Activated naive CD8-positive, alpha-beta T cell treated with anti-CD3 and anti-CD28 coated beads, Interleukin-2, amount 50 U/mL, for 16 hours (primary cell): Measurements from ENCODE around the gene SOHLH1.

Source experiments
- DNase-seq: peaks from one replicate; pipeline ENCODE4 v3.0.0-alpha.2; 2020; ENCODE audit warnings: low read depth, low spot score

The SOHLH1 gene

GRCh38 chr9:135703726-135704125 is 4.4 kb upstream of the SOHLH1 start:
- DNase-seq = no peak

DNA sequence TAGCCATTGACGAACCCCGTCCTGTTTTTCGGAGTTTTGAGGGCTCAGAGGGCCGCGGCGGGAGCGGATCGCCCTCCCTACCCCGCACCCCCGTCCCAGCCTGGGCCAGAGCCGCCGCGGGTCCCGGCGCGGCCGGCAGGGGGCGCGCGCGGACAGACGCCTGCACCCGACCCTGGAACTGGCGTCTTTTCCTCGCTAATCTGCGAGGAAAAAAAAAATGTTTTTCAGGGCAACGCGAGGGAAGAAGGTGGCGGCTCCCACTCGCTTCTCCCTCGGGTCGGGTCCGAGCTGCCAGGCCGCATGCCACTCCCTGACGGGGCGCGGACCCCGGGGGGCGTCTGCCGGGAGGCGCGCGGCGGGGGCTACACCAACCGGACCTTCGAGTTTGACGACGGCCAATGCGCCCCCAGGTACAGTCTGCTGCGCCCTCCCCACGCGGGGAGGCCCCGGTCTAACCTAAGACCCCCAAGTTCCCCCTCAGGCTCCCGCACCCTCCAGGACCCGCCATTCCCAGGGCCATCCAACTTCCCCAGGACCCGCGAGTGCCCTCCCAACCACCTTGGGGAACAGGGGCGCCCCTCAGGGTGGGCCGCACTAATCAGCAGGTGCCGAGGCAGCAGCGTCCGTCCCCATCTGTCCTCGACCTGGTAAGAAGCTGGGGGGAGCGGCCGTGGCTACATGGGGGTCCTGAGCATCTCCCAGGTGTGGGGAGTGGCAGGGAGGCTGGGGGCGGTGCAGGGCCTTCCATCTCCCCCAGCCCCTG is 2.9 kb upstream of the SOHLH1 start, which contains the start of gene KCNT1:
TSS of gene KCNT1 (plus strand) at position 227 of the 763 bp plus-strand sequence. CDS start at position 301, 74 bp downstream.
- DNase-seq = peak; percentile 14

- no peak for DNase-seq
Measured at GRCh38 chr9:135701067-135701958, 2.0 kb upstream of the SOHLH1 start.

- DNase-seq = no peak
Measured at GRCh38 chr9:135700525-135700924, 1.2 kb upstream of the SOHLH1 start.

GRCh38 chr9:135698767-135699166 is 514 bp downstream of the SOHLH1 start:
- DNase-seq = no peak

- DNase-seq = no peak
Measured at GRCh38 chr9:135698236-135698635, 1.0 kb downstream of the SOHLH1 start.

- DNase-seq = no peak
Measured at GRCh38 chr9:135697226-135697625, 2.1 kb downstream of the SOHLH1 start.

- no peak for DNase-seq
Measured at GRCh38 chr9:135696446-135696845, 2.8 kb downstream of the SOHLH1 start.

- DNase-seq = no peak
Measured at GRCh38 chr9:135695642-135696041, 3.6 kb downstream of the SOHLH1 start.

DNA sequence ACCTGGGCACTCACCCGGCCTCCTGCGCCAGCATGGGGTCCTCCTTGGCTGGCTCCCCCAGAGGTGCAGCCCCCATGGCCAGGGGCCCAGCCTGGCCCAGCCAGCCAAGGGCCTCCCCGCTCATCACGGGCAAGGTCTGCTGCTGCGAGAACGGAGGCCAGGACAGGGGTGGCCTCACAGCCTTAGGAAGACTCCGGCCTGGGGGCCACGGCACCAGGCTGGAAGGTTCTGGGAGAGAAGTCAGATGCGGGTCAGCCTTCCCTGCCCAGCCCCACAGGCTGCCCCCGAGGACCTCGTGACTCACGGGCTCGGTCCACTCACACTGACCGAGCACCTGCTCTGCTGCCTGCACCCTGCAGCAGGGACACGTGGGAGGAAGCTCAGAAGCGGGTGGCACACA is 4.2 kb downstream of the SOHLH1 start:
- DNase-seq = no peak

- DNase-seq = no peak
Measured at GRCh38 chr9:135694414-135694813, 4.9 kb downstream of the SOHLH1 start.

DNA sequence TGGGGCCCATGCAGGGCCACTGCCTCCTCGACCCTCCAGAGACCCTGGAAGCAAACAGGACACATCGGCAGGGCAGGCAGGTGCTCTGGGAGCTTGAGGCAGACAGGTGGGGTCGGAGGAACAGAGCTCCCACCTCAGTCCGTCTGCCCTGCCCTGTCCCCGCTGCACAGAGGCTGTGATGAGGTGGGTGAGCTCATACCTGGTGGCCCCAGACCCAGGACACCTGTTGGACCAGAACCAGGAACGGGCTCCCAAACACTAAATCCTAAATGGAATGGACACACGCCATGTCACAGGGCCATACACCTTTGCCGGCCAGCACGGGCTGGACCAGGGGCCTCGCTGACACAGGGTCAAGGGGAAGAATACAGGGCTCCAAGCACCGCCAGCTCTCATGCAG is 5.5 kb downstream of the SOHLH1 start:
- no peak for DNase-seq

- DNase-seq = no peak
Measured at GRCh38 chr9:135693265-135693664, 6.0 kb downstream of the SOHLH1 start.

- no peak for DNase-seq
Measured at GRCh38 chr9:135692410-135692809, 6.9 kb downstream of the SOHLH1 start.

GRCh38 chr9:135690836-135691570 is 8.3 kb downstream of the SOHLH1 start:
- no peak for DNase-seq

DNA sequence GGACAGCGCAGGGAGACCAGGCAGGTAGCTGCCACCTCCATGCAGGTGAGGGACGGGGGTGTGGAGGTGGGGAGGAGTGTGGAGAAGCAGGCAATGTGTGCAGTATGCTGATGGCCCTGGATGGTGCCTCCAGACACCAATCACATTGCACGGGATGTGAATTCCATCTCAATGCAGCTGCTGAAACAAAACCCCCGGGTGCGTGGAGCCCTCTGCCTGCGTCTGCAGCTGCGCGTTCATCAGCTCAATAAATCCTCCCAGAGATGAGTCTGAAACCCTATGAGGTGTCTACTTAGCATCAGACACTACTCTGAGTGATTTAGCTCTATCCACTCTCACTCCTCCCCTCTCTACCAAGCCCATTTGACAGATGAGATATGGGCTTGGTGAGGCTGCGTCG is 10.3 kb downstream of the SOHLH1 start:
- DNase-seq = no peak

DNA sequence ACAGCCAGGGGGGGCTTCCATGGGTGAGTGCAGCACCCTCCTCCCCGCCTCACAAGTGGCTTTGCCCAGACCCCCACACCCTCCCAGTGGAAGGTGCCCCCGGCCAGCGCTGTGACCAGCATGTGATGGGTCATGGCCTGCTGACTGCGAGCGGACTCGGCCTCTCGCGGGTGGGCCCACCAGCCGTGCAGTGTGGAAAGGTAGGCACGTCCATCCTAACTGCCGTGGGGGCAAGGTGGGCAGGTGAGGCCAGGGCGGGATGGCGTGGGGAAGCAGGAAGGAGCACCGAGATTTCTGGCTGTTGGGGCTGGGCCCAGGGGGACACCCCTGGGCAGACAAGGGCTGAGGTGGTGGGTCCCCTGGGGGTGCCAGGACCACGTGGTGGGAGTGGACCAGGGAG is 12.1 kb downstream of the SOHLH1 start:
- no peak for DNase-seq

DNA sequence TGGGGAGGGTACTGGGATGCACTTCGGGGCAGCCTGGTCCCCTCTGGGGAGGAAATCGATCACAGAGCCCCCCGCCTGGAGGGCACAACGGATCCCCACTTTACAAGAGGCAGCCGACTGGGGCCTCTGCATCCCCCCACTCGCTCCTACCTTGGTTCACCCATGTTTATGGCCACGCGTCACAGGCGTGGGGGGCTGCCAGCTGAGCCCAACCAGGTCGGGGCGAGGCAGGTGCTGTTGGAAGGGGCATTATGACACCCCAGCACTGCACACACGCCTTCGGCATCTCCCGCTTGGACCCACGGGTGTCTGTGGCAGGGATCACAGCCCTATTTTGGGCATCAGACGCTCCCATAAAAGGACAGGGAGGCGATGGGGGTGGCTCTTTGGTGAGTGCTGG is 14.6 kb downstream of the SOHLH1 start:
- no peak for DNase-seq

DNA sequence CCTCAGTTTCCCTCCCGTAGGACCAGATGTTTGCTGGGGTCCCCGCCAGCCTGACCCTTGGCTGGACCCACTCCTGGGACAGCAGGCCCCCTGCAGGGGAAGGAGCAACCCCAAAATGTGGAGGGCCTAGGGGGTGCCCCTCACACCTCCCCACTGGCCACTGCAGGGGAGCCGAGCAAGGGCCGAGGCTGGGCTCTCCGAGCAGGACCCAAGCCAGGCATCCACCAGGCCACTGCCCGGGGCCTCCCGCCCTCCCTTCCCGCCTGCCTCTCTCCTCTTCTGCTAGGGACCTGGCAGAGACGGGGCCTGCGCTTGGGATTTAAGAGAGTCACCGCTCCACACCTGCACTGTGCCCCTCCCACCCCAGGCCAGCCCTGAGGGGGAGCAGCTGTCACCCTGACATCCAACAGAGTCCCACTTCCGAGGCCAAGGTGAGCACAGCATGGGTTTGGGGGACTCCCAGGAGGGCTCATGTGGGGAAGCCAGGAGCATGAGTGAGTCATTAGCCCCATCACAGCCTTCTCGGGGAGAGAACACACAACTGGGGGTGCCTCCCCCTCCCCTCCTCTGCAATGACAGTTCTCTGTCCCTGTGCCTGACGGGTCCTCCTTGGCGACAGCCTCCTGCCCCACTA is 15.8 kb downstream of the SOHLH1 start:
- DNase-seq = no peak

- no peak for DNase-seq
Measured at GRCh38 chr9:135681161-135681560, 18.1 kb downstream of the SOHLH1 start.

GRCh38 chr9:135680056-135680455 is 19.2 kb downstream of the SOHLH1 start:
- DNase-seq = no peak
